WTC11 (cell line): ENCODE measurements around the gene ZNF419. TPM values are rescaled to one million over a fixed set of nuclear protein-coding genes. Genes with fewer than 3 reads are reported as not detected.
"Not testable (repeated sequence)": the region's sequence is repeated elsewhere in the genome, so short reads cannot be mapped to it uniquely, and the experiment has no call there.

ENCODE experiments used
- ATAC-seq: fragments of 200-7000 bp; cut with Tn5 transposase; 2 replicates; pipeline ENCODE4 v1.10.0; 2021; ENCODE audit warnings: mild to moderate bottlenecking, moderate library complexity
- CTCF ChIA-PET: fragments of 300-600 bp; sonication (Branson Sonifier 250); formaldehyde crosslinking; loops from one replicate; lab custom pipeline; 2021; ENCODE audit warnings: antibody characterized with exemption; lab: Charles Lee
- POLR2A ChIA-PET: fragments of 350-600 bp; sonication (Branson Sonifier 250); formaldehyde crosslinking; loops from one replicate; lab custom pipeline; 2021; ENCODE audit warnings: antibody characterized with exemption; lab: Charles Lee
- DNase-seq: peaks from one replicate; pipeline ENCODE4 v3.0.0; 2021; ENCODE audit warnings: low spot score
- H3K27ac Mint-ChIP-seq: 2 replicates; pipeline ENCODE4 v1.8.0; 2021; ENCODE audit warnings: mixed read lengths
- H3K27me3 Mint-ChIP-seq: 2 replicates; pipeline ENCODE4 v1.8.0; 2021; ENCODE audit warnings: low read depth, mild to moderate bottlenecking, moderate library complexity, mixed read lengths
- H3K36me3 Mint-ChIP-seq: 2 replicates; pipeline ENCODE4 v1.8.0; 2021; ENCODE audit warnings: mixed read lengths
- H3K4me1 Mint-ChIP-seq: 2 replicates; pipeline ENCODE4 v1.8.0; 2022; ENCODE audit warnings: mixed read lengths
- H3K4me3 Mint-ChIP-seq: 2 replicates; pipeline ENCODE4 v1.8.0; 2021; ENCODE audit warnings: mild to moderate bottlenecking, moderate library complexity, mixed read lengths
- H3K9me3 Mint-ChIP-seq: 2 replicates; pipeline ENCODE4 v1.8.0; 2021; ENCODE audit warnings: mixed read lengths
- ARID4B ChIP-seq: sonication (generic); formaldehyde crosslinking; IDR thresholded peaks from 2 replicates; pipeline ENCODE4 v1.8.0; 2023; ENCODE audit warnings: missing genetic modification reagents, mild to moderate bottlenecking, borderline replicate concordance
- FOXK1 ChIP-seq: sonication (generic); formaldehyde crosslinking; IDR thresholded peaks from 2 replicates; pipeline ENCODE4 v1.8.0; 2022; ENCODE audit warnings: mild to moderate bottlenecking, moderate library complexity, missing genetic modification reagents
- GABPB1 ChIP-seq: sonication (generic); formaldehyde crosslinking; IDR thresholded peaks from 2 replicates; pipeline ENCODE4 v1.8.1; 2023; ENCODE audit warnings: mild to moderate bottlenecking, missing genetic modification reagents
- HMGXB4 ChIP-seq: sonication (generic); formaldehyde crosslinking; IDR thresholded peaks from 2 replicates; pipeline ENCODE4 v1.8.1; 2023; ENCODE audit warnings: mild to moderate bottlenecking, moderate library complexity, missing genetic modification reagents
- MAX ChIP-seq: sonication (generic); formaldehyde crosslinking; IDR thresholded peaks from 2 replicates; pipeline ENCODE4 v1.8.0; 2022; ENCODE audit warnings: mild to moderate bottlenecking, missing genetic modification reagents
- NFYB ChIP-seq: sonication (generic); formaldehyde crosslinking; conservative IDR thresholded peaks from 2 replicates; pipeline ENCODE4 v1.8.0; 2022; ENCODE audit warnings: low read depth, missing genetic modification reagents
- TEAD1 ChIP-seq: sonication (generic); formaldehyde crosslinking; IDR thresholded peaks from 2 replicates; pipeline ENCODE4 v1.8.0; 2022; ENCODE audit warnings: mild to moderate bottlenecking, missing genetic modification reagents
- ZBTB21 ChIP-seq: sonication (generic); formaldehyde crosslinking; IDR thresholded peaks from 2 replicates; pipeline ENCODE4 v1.8.1; 2023; ENCODE audit warnings: mild to moderate bottlenecking, missing genetic modification reagents, borderline replicate concordance
- total RNA-seq: library from RNA; stranded (reverse); gene quantifications from 3 replicates; pipeline ENCODE4 v1.2.3, GENCODE V29; 2021

The ZNF419 gene
- total RNA-seq, 1 experiment from 2014 or later: 11.3 TPM

- peaks cover 32% of the 10 kb centered on the region for H3K36me3 Mint-ChIP-seq
- H3K4me3 Mint-ChIP-seq: peak overlapping the region; percentile 86
- DNase-seq, CTCF ChIA-PET, H3K4me1 Mint-ChIP-seq, ATAC-seq: not testable (repeated sequence)
- H3K9me3 Mint-ChIP-seq: peaks cover 26% of the 10 kb centered on the region
- H3K27ac Mint-ChIP-seq: peak overlapping the region; percentile 46
- POLR2A ChIA-PET: interaction anchor here (1.0 kb wide), 1 partner anchor 53 kb away, joined by 4 read pairs; the partner anchor contains the start of gene ZNF749
- H3K27me3 Mint-ChIP-seq: peaks cover 33% of the 10 kb centered on the region
These were observed 722 bp downstream of the ZNF419 start for GRCh38 chr19:57488299-57488644.

GRCh38 chr19:57499332-57499679 lies 11.8 kb downstream of the ZNF419 start:
- Mint-ChIP-seq H3K4me3 (peak overlapping the region; percentile 89; the same call in 1 of the 2 replicates), H3K36me3 (peaks cover 26% of the 10 kb centered on the region), H3K9me3 (peaks cover 20% of the 10 kb centered on the region)
- not testable (repeated sequence) for H3K27me3 Mint-ChIP-seq, ATAC-seq, H3K4me1 Mint-ChIP-seq, H3K27ac Mint-ChIP-seq, DNase-seq
- POLR2A ChIA-PET: interaction anchor here (0.9 to 1.0 kb wide), 2 partner anchors 31 to 63 kb away, joined by 3 to 4 read pairs; no protein-coding TSS in a partner anchor
- CTCF ChIA-PET: interaction anchor here (0.7 kb wide), 1 partner anchor 12 kb away, joined by 3 read pairs; the partner anchor contains the start of gene ZNF419

GRCh38 chr19:57499680-57500395 lies 12.3 kb downstream of the ZNF419 start, which contains the start of gene ZNF773:
Gene ZNF773 (plus strand): TSS chr19:57499938. CDS start chr19:57500081, 143 bp downstream.
- Mint-ChIP-seq H3K9me3 (peaks cover 17% of the 10 kb centered on the region), H3K4me3 (peak within 1 kb of the TSS; percentile 89), H3K36me3 (peaks cover 24% of the 10 kb centered on the region)
- ChIA-PET POLR2A (interaction anchor here (0.9 to 1.0 kb wide), 2 partner anchors 30 to 64 kb away, joined by 3 to 4 read pairs; no protein-coding TSS in a partner anchor), CTCF (interaction anchor here (0.7 kb wide), 1 partner anchor 12 kb away, joined by 3 read pairs; the partner anchor contains the start of gene ZNF419)
- not testable (repeated sequence) for H3K27ac Mint-ChIP-seq, H3K4me1 Mint-ChIP-seq, H3K27me3 Mint-ChIP-seq
- DNase-seq (peak; percentile 97), ATAC-seq (peak; percentile 98)
- 0 out of 2 replicates have a peak, but pooled peaks have one; percentile 43 for TF ChIP-seq ZBTB21
- TF ChIP-seq TEAD1: 0 out of 2 replicates have a peak, but pooled peaks have one; percentile 42
- peak; percentile 81 for TF ChIP-seq NFYB (CRISPR knock-in tag)
- 0 out of 2 replicates have a peak, but pooled peaks have one; percentile 34 for TF ChIP-seq HMGXB4 (CRISPR knock-in tag)
- TF ChIP-seq GABPB1 (CRISPR knock-in tag): peak; percentile 71
- TF ChIP-seq ARID4B (CRISPR knock-in tag): peak; percentile 65; the same call in 1 of the 2 replicates
- peak; percentile 35; the same call in 1 of the 2 replicates for TF ChIP-seq FOXK1 (CRISPR knock-in tag)
- TF ChIP-seq MAX (CRISPR knock-in tag): peak; percentile 66

GRCh38 chr19:57500400-57500799 lies 12.8 kb downstream of the ZNF419 start:
- DNase-seq, ATAC-seq, H3K4me1 Mint-ChIP-seq, H3K27ac Mint-ChIP-seq, CTCF ChIA-PET, H3K27me3 Mint-ChIP-seq: not testable (repeated sequence)
- peak overlapping the region; percentile 89 for H3K4me3 Mint-ChIP-seq
- H3K36me3 Mint-ChIP-seq: peaks cover 24% of the 10 kb centered on the region
- POLR2A ChIA-PET: interaction anchor here (0.9 to 1.0 kb wide), 2 partner anchors 30 to 64 kb away, joined by 3 to 4 read pairs; no protein-coding TSS in a partner anchor
- peaks cover 14% of the 10 kb centered on the region for H3K9me3 Mint-ChIP-seq
